ENCODE data around the gene MLXIP.

Gene MLXIP

GRCh38 chr12:122046145-122046544 lies 32.4 kb upstream of the MLXIP start:
- Histone ChIP-seq H3K27me3 (replicated peaks; ENCODE audit: insufficient read depth, low read length) (no peaks in the 10 kb centered on the region), H2AFZ (ENCODE audit: low read length) (no peak overlapping the region), H3K9me2 (replicated peaks; ENCODE audit: insufficient read depth, low read length) (no peaks in the 10 kb centered on the region), H3K4me2 (ENCODE audit: low read depth, low read length) (no peak overlapping the region), H3K9me3 (replicated peaks; ENCODE audit: insufficient read depth, low read length) (no peaks in the 10 kb centered on the region), H3K79me2 (ENCODE audit: low read length) (no peaks in the 10 kb centered on the region), H3K36me3 (replicated peaks; ENCODE audit: insufficient read depth, low read length) (no peaks in the 10 kb centered on the region), H4K20me1 (ENCODE audit: insufficient read depth, low read length) (no peaks in the 10 kb centered on the region), H3K4me3 (ENCODE audit: low read length) (no peak overlapping the region), H3K9ac (ENCODE audit: low read length) (no peak overlapping the region), H3F3A (ENCODE audit: insufficient read depth, low read length) (no peaks in the 10 kb centered on the region), H3K4me1 (ENCODE audit: low read length) (no peaks in the 10 kb centered on the region), H3K27ac (ENCODE audit: low read length) (no peak overlapping the region)
- no peak for DNase-seq
- TF ChIP-seq, protein P1, sequence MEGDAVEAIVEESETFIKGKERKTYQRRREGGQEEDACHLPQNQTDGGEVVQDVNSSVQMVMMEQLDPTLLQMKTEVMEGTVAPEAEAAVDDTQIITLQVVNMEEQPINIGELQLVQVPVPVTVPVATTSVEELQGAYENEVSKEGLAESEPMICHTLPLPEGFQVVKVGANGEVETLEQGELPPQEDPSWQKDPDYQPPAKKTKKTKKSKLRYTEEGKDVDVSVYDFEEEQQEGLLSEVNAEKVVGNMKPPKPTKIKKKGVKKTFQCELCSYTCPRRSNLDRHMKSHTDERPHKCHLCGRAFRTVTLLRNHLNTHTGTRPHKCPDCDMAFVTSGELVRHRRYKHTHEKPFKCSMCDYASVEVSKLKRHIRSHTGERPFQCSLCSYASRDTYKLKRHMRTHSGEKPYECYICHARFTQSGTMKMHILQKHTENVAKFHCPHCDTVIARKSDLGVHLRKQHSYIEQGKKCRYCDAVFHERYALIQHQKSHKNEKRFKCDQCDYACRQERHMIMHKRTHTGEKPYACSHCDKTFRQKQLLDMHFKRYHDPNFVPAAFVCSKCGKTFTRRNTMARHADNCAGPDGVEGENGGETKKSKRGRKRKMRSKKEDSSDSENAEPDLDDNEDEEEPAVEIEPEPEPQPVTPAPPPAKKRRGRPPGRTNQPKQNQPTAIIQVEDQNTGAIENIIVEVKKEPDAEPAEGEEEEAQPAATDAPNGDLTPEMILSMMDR (IDR thresholded peaks at IDR 0.05; ENCODE audit: low read length) = no peak
- TF ChIP-seq EZH2 (optimal IDR thresholded peaks at IDR 0.05; ENCODE audit: low read depth, low read length) = no peak
- no peak for TF ChIP-seq EZH2phosphoT487 (IDR thresholded peaks at IDR 0.05; ENCODE audit: low read length)

- no peaks in the 10 kb centered on the region for H3K27me3 ChIP-seq (replicated peaks; ENCODE audit: insufficient read depth, low read length)
- H2AFZ ChIP-seq (ENCODE audit: low read length) = no peak overlapping the region
- no peak overlapping the region for H3K9ac ChIP-seq (ENCODE audit: low read length)
- no peaks in the 10 kb centered on the region for H3K9me2 ChIP-seq (replicated peaks; ENCODE audit: insufficient read depth, low read length)
- no peaks in the 10 kb centered on the region for H3K4me1 ChIP-seq (ENCODE audit: low read length)
- no peak overlapping the region for H3K4me2 ChIP-seq (ENCODE audit: low read depth, low read length)
- H4K20me1 ChIP-seq (ENCODE audit: insufficient read depth, low read length) = no peaks in the 10 kb centered on the region
- no peak for TF ChIP-seq EZH2phosphoT487 (IDR thresholded peaks at IDR 0.05; ENCODE audit: low read length)
- TF ChIP-seq, protein P1 (IDR thresholded peaks at IDR 0.05; ENCODE audit: low read length) = no peak
- no peak for TF ChIP-seq EZH2 (optimal IDR thresholded peaks at IDR 0.05; ENCODE audit: low read depth, low read length)
- no peaks in the 10 kb centered on the region for H3K36me3 ChIP-seq (replicated peaks; ENCODE audit: insufficient read depth, low read length)
- DNase-seq = no peak
- no peak overlapping the region for H3K4me3 ChIP-seq (ENCODE audit: low read length)
- H3K27ac ChIP-seq (ENCODE audit: low read length) = no peak overlapping the region
- H3K79me2 ChIP-seq (ENCODE audit: low read length) = no peaks in the 10 kb centered on the region
- no peaks in the 10 kb centered on the region for H3K9me3 ChIP-seq (replicated peaks; ENCODE audit: insufficient read depth, low read length)
- no peaks in the 10 kb centered on the region for H3F3A ChIP-seq (ENCODE audit: insufficient read depth, low read length)
Observed at GRCh38 chr12:122048151-122048550, 30.4 kb upstream of the MLXIP start.

DNA sequence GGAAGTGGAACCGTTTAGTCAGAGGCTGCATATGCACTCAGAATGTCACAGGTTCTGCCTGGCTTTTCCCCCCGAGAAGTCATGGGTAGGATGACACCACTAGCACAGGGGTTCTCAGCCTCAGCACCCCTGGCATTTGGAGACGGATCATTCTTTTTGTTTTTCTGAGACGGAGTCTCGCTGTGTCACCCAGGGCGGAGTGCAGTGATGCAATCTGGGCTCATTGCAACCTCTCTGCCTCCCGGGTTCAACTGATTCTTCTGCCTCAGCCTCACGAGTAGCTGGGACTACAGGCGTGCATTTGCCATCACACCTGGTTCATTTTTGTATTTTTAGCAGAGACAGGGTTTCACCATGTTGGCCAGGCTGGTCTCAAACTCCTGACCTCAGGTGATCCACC lies 28.7 kb upstream of the MLXIP start:
- no peak for TF ChIP-seq EZH2phosphoT487 (IDR thresholded peaks at IDR 0.05; ENCODE audit: low read length)
- TF ChIP-seq, protein P1 (IDR thresholded peaks at IDR 0.05; ENCODE audit: low read length) = no peak
- TF ChIP-seq EZH2 (optimal IDR thresholded peaks at IDR 0.05; ENCODE audit: low read depth, low read length) = no peak
- no peak for DNase-seq
- no peaks in the 10 kb centered on the region for H3K79me2 ChIP-seq (ENCODE audit: low read length)
- H2AFZ ChIP-seq (ENCODE audit: low read length) = no peak overlapping the region
- H3K4me3 ChIP-seq (ENCODE audit: low read length) = no peak overlapping the region
- H3K9me2 ChIP-seq (replicated peaks; ENCODE audit: insufficient read depth, low read length) = no peaks in the 10 kb centered on the region
- H3K4me1 ChIP-seq (ENCODE audit: low read length) = no peaks in the 10 kb centered on the region
- no peaks in the 10 kb centered on the region for H4K20me1 ChIP-seq (ENCODE audit: insufficient read depth, low read length)
- no peaks in the 10 kb centered on the region for H3K36me3 ChIP-seq (replicated peaks; ENCODE audit: insufficient read depth, low read length)
- no peaks in the 10 kb centered on the region for H3K9me3 ChIP-seq (replicated peaks; ENCODE audit: insufficient read depth, low read length)
- H3K4me2 ChIP-seq (ENCODE audit: low read depth, low read length) = no peak overlapping the region
- H3K9ac ChIP-seq (ENCODE audit: low read length) = no peak overlapping the region
- no peaks in the 10 kb centered on the region for H3F3A ChIP-seq (ENCODE audit: insufficient read depth, low read length)
- no peak overlapping the region for H3K27ac ChIP-seq (ENCODE audit: low read length)
- no peaks in the 10 kb centered on the region for H3K27me3 ChIP-seq (replicated peaks; ENCODE audit: insufficient read depth, low read length)

Measured in MM.1S (cell line).